ENCODE measurements around the gene CHD3. TPM values are rescaled to one million over a fixed set of nuclear protein-coding genes. Genes with fewer than 3 reads are reported as not detected.

CHD3 gene
- total RNA-seq, 4 donors from 2014 or later, result 56.7 to 134 (median 120) TPM

GRCh38 chr17:7943291-7943690 is 54.7 kb downstream of the CHD3 start:
- no peak overlapping the region for H3K4me3 ChIP-seq
- no peaks in the 10 kb centered on the region for H3K27me3 ChIP-seq
- H3K27ac ChIP-seq, result no peak overlapping the region
- WGBS, 2 donors (ENCODE audit: low coverage in 1 of 2), result 78 to 87% methylated on average over 4 to 5 of the region's 13 CpGs
- no peaks in the 10 kb centered on the region for H3K4me1 ChIP-seq
- peaks cover 0 to 97% of the 10 kb centered on the region in 2 donors for H3K36me3 ChIP-seq
- H3K9me3 ChIP-seq, result no peaks in the 10 kb centered on the region
- TF ChIP-seq EP300 (IDR thresholded peaks at IDR 0.05), result no peak
- no peak for ATAC-seq

- Histone ChIP-seq H3K27me3 (no peaks in the 10 kb centered on the region), H3K27ac (no peak overlapping the region), H3K9me3 (no peaks in the 10 kb centered on the region), H3K36me3 (peaks cover 0 to 97% of the 10 kb centered on the region in 2 donors), H3K4me1 (no peaks in the 10 kb centered on the region), H3K4me3 (no peak overlapping the region)
- no peak for ATAC-seq
- 84 to 92% methylated on average over 4 to 9 of the region's 9 CpGs for WGBS, 2 donors (ENCODE audit: low coverage in 1 of 2)
- no peak for TF ChIP-seq POLR2AphosphoS5 (IDR thresholded peaks at IDR 0.05)
- no peak for TF ChIP-seq EP300 (IDR thresholded peaks at IDR 0.05)
- TF ChIP-seq POLR2A (IDR thresholded peaks at IDR 0.05), result no peak
- no peak for TF ChIP-seq CTCF (IDR thresholded peaks at IDR 0.05)
These were observed 55.7 kb downstream of the CHD3 start for GRCh38 chr17:7944326-7944725.

- peaks cover 0 to 86% of the 10 kb centered on the region in 2 donors for H3K36me3 ChIP-seq
- no peaks in the 10 kb centered on the region for H3K9me3 ChIP-seq
- TF ChIP-seq POLR2AphosphoS5 (IDR thresholded peaks at IDR 0.05), result no peak
- no peak for TF ChIP-seq POLR2A (IDR thresholded peaks at IDR 0.05)
- no peak for TF ChIP-seq EP300 (IDR thresholded peaks at IDR 0.05)
- no peak for TF ChIP-seq CTCF (IDR thresholded peaks at IDR 0.05)
- no peak overlapping the region for H3K4me3 ChIP-seq
- no peaks in the 10 kb centered on the region for H3K4me1 ChIP-seq
- H3K27ac ChIP-seq, result no peak overlapping the region
- 100% methylated on average over 1 of the region's 7 CpGs for WGBS, 2 donors (ENCODE audit: low coverage in 1 of 2)
- ATAC-seq, result no peak
- H3K27me3 ChIP-seq, result no peaks in the 10 kb centered on the region
These were observed 57.1 kb downstream of the CHD3 start for GRCh38 chr17:7945651-7946050.

- Histone ChIP-seq H3K27ac (no peak overlapping the region), H3K36me3 (peaks cover 0 to 78% of the 10 kb centered on the region in 2 donors), H3K27me3 (no peaks in the 10 kb centered on the region), H3K4me3 (no peak overlapping the region), H3K4me1 (peaks cover 0 to 5% (median 0%) of the 10 kb centered on the region in 3 donors), H3K9me3 (no peaks in the 10 kb centered on the region)
- 75% methylated on average over 5 of the region's 5 CpGs; no CpG with 5 or more reads in 1 of the 2 donors for WGBS, 2 donors (ENCODE audit: low coverage in 1 of 2)
- no peak for TF ChIP-seq POLR2AphosphoS5 (IDR thresholded peaks at IDR 0.05)
- TF ChIP-seq POLR2A (IDR thresholded peaks at IDR 0.05), result no peak
- TF ChIP-seq EP300 (IDR thresholded peaks at IDR 0.05), result no peak
- TF ChIP-seq CTCF (IDR thresholded peaks at IDR 0.05), result no peak
- no peak for ATAC-seq
These were observed 57.9 kb downstream of the CHD3 start for GRCh38 chr17:7946441-7946840.

- H3K9me3 ChIP-seq, result no peaks in the 10 kb centered on the region
- 50 to 88% methylated on average over 1 to 5 of the region's 5 CpGs for WGBS, 2 donors (ENCODE audit: low coverage in 1 of 2)
- no peaks in the 10 kb centered on the region for H3K27me3 ChIP-seq
- H3K4me3 ChIP-seq, result no peak overlapping the region
- no peak overlapping the region for H3K27ac ChIP-seq
- TF ChIP-seq POLR2AphosphoS5 (IDR thresholded peaks at IDR 0.05) (no peak), EP300 (IDR thresholded peaks at IDR 0.05) (no peak), CTCF (IDR thresholded peaks at IDR 0.05) (no peak), POLR2A (IDR thresholded peaks at IDR 0.05) (no peak)
- peaks cover 0 to 67% of the 10 kb centered on the region in 2 donors for H3K36me3 ChIP-seq
- peaks cover 0 to 17% (median 0%) of the 10 kb centered on the region in 3 donors for H3K4me1 ChIP-seq
- no peak for ATAC-seq
These were observed 59.1 kb downstream of the CHD3 start for GRCh38 chr17:7947651-7948050.
